HEK293 (cell line): ENCODE data around the gene PHF8.
A peak's percentile ranks its signal among the peaks of the same experiment; 100 is the strongest.

Experiments used
- BCL11A ChIP-seq: fragments of 450-650 bp; formaldehyde crosslinking; IDR thresholded peaks from 2 replicates; pipeline ENCODE4 v1.5.1; 2016; ENCODE audit warnings: low read depth, missing biosample characterization, missing genetic modification characterization
- GLI2 ChIP-seq: fragments of 450-650 bp; formaldehyde crosslinking; IDR thresholded peaks from 2 replicates; pipeline ENCODE4; 2017; ENCODE audit warnings: missing biosample characterization, missing genetic modification characterization, low read depth, borderline replicate concordance
- IKZF3 ChIP-seq: fragments of 450-650 bp; IDR thresholded peaks from 2 replicates; pipeline ENCODE4 v1.5.0; 2018; ENCODE audit warnings: missing biosample characterization, mild to moderate bottlenecking, missing genetic modification characterization, moderate library complexity
- KLF8 ChIP-seq: fragments of 450-650 bp; formaldehyde crosslinking; IDR thresholded peaks from 2 replicates; pipeline ENCODE4 v1.5.1; 2016; ENCODE audit warnings: missing biosample characterization, missing genetic modification characterization
- SP2 ChIP-seq: fragments of 450-650 bp; formaldehyde crosslinking; IDR thresholded peaks from 2 replicates; pipeline ENCODE4 v1.5.1; 2016; ENCODE audit warnings: missing biosample characterization, missing genetic modification characterization
- SP7 ChIP-seq: fragments of 450-650 bp; formaldehyde crosslinking; IDR thresholded peaks from 2 replicates; pipeline ENCODE4 v1.5.1; 2016; ENCODE audit warnings: missing biosample characterization, missing genetic modification characterization
- TCF7L2 ChIP-seq: IDR thresholded peaks from 2 replicates; pipeline ENCODE4 v1.6.1; 2011; ENCODE audit warnings: low read depth, mild to moderate bottlenecking, inconsistent platforms, low read length, moderate library complexity, borderline replicate concordance
- YY1 ChIP-seq: fragments of 450-650 bp; formaldehyde crosslinking; IDR thresholded peaks from 2 replicates; pipeline ENCODE4 v1.5.1; 2018; ENCODE audit warnings: missing biosample characterization, missing genetic modification characterization
- ZIC2 ChIP-seq: fragments of 450-650 bp; formaldehyde crosslinking; IDR thresholded peaks from 2 replicates; pipeline ENCODE4 v1.5.1; 2016; ENCODE audit warnings: missing biosample characterization, missing genetic modification characterization
- ZNF10 ChIP-seq: fragments of 450-650 bp; formaldehyde crosslinking; IDR thresholded peaks from 2 replicates; pipeline ENCODE4 v1.5.1; 2017; ENCODE audit warnings: missing biosample characterization, missing genetic modification characterization
- ZNF16 ChIP-seq: fragments of 450-650 bp; formaldehyde crosslinking; IDR thresholded peaks from 2 replicates; pipeline ENCODE4 v1.5.1; 2016; ENCODE audit warnings: low read depth, missing biosample characterization, missing genetic modification characterization
- ZNF211 ChIP-seq: fragments of 450-650 bp; formaldehyde crosslinking; IDR thresholded peaks from 2 replicates; pipeline ENCODE4 v1.5.1; 2016; ENCODE audit warnings: low read depth, missing biosample characterization, missing genetic modification characterization
- ZNF473 ChIP-seq: fragments of 450-650 bp; formaldehyde crosslinking; IDR thresholded peaks from 2 replicates; pipeline ENCODE4 v1.5.1; 2017; ENCODE audit warnings: missing biosample characterization, missing genetic modification characterization
- ZNF610 ChIP-seq: fragments of 450-650 bp; formaldehyde crosslinking; IDR thresholded peaks from 2 replicates; pipeline ENCODE4 v1.5.1; 2016; ENCODE audit warnings: missing biosample characterization, missing genetic modification characterization, borderline replicate concordance
- ZNF777 ChIP-seq: fragments of 450-650 bp; formaldehyde crosslinking; IDR thresholded peaks from 2 replicates; pipeline ENCODE4 v1.5.1; 2017; ENCODE audit warnings: missing biosample characterization, missing genetic modification characterization, borderline replicate concordance
- ZXDB ChIP-seq: fragments of 450-650 bp; formaldehyde crosslinking; IDR thresholded peaks from 2 replicates; pipeline ENCODE4 v1.5.1; 2016; ENCODE audit warnings: missing biosample characterization, missing genetic modification characterization
- TF ChIP-seq, protein P1 (sequence below): fragments of 450-650 bp; IDR thresholded peaks from 2 replicates; pipeline ENCODE4 v1.5.1; 2018; ENCODE audit warnings: missing biosample characterization, missing genetic modification characterization
- TF ChIP-seq, protein P2 (sequence below): fragments of 450-650 bp; formaldehyde crosslinking; IDR thresholded peaks from 2 replicates; pipeline ENCODE4 v1.5.1; 2016; ENCODE audit warnings: missing biosample characterization, missing genetic modification characterization, borderline replicate concordance
- TF ChIP-seq, protein P3 (sequence below): fragments of 450-650 bp; formaldehyde crosslinking; IDR thresholded peaks from 2 replicates; pipeline ENCODE4 v1.5.1; 2016; ENCODE audit warnings: missing biosample characterization, missing genetic modification characterization
- TF ChIP-seq, protein P4 (sequence below): fragments of 450-650 bp; IDR thresholded peaks from 2 replicates; pipeline ENCODE4 v1.5.1; 2018; ENCODE audit warnings: missing biosample characterization, mild to moderate bottlenecking, missing genetic modification characterization
- TF ChIP-seq, protein P5 (sequence below): IDR thresholded peaks from 2 replicates; pipeline ENCODE4 v1.6.1; 2011; ENCODE audit warnings: mild to moderate bottlenecking, low read depth, low read length, borderline replicate concordance
- TF ChIP-seq, protein P6 (sequence below): fragments of 450-650 bp; formaldehyde crosslinking; IDR thresholded peaks from 2 replicates; pipeline ENCODE4 v1.5.1; 2016; ENCODE audit warnings: missing biosample characterization, missing genetic modification characterization
- TF ChIP-seq, protein P7 (sequence below): fragments of 450-650 bp; formaldehyde crosslinking; IDR thresholded peaks from 2 replicates; pipeline ENCODE4 v1.5.1; 2016; ENCODE audit warnings: missing biosample characterization, missing genetic modification characterization

Gene PHF8

DNA sequence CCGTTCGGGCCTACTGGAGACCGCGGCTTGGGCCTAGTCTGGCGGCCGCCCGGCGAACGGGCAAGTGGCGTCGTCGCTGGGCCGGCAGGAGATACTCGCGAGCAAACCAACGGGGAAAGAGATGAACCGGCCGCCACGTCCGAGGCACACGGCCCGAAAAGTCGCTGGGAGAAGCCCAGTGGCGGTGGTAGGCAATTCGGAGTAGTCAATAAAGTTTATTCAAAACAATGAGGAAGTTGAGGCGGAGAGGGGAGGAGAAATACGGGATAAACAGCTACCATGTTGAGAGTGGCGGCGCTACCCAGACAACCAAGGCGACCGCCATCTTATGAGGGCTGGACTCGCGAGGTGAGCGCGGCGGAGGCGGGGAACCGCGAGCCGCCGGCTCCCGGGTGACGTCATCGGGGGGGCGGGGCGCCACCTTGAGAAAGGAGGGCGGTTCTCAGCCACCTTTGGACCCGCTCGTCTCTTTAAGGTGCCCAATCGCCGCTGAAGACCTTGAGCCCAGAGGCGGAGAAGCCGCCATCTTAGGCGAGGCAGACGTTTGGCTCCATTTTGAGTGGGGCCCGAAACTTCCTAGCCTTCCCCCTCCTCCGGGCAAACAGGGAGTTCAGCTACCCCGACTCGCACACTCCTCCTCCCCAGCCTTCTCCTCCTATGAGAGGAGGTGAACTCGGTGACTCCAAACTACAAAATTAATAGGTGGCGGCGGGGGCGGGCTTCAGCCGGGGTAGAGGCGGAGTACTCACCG is at the start of gene PHF8 (continued):
- TF ChIP-seq, protein P1, sequence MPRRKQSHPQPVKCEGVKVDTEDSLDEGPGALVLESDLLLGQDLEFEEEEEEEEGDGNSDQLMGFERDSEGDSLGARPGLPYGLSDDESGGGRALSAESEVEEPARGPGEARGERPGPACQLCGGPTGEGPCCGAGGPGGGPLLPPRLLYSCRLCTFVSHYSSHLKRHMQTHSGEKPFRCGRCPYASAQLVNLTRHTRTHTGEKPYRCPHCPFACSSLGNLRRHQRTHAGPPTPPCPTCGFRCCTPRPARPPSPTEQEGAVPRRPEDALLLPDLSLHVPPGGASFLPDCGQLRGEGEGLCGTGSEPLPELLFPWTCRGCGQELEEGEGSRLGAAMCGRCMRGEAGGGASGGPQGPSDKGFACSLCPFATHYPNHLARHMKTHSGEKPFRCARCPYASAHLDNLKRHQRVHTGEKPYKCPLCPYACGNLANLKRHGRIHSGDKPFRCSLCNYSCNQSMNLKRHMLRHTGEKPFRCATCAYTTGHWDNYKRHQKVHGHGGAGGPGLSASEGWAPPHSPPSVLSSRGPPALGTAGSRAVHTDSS (tag by site-specific recombination), result 0 out of 2 replicates have a peak, but pooled peaks have one; percentile 13
- TF ChIP-seq, protein P2, sequence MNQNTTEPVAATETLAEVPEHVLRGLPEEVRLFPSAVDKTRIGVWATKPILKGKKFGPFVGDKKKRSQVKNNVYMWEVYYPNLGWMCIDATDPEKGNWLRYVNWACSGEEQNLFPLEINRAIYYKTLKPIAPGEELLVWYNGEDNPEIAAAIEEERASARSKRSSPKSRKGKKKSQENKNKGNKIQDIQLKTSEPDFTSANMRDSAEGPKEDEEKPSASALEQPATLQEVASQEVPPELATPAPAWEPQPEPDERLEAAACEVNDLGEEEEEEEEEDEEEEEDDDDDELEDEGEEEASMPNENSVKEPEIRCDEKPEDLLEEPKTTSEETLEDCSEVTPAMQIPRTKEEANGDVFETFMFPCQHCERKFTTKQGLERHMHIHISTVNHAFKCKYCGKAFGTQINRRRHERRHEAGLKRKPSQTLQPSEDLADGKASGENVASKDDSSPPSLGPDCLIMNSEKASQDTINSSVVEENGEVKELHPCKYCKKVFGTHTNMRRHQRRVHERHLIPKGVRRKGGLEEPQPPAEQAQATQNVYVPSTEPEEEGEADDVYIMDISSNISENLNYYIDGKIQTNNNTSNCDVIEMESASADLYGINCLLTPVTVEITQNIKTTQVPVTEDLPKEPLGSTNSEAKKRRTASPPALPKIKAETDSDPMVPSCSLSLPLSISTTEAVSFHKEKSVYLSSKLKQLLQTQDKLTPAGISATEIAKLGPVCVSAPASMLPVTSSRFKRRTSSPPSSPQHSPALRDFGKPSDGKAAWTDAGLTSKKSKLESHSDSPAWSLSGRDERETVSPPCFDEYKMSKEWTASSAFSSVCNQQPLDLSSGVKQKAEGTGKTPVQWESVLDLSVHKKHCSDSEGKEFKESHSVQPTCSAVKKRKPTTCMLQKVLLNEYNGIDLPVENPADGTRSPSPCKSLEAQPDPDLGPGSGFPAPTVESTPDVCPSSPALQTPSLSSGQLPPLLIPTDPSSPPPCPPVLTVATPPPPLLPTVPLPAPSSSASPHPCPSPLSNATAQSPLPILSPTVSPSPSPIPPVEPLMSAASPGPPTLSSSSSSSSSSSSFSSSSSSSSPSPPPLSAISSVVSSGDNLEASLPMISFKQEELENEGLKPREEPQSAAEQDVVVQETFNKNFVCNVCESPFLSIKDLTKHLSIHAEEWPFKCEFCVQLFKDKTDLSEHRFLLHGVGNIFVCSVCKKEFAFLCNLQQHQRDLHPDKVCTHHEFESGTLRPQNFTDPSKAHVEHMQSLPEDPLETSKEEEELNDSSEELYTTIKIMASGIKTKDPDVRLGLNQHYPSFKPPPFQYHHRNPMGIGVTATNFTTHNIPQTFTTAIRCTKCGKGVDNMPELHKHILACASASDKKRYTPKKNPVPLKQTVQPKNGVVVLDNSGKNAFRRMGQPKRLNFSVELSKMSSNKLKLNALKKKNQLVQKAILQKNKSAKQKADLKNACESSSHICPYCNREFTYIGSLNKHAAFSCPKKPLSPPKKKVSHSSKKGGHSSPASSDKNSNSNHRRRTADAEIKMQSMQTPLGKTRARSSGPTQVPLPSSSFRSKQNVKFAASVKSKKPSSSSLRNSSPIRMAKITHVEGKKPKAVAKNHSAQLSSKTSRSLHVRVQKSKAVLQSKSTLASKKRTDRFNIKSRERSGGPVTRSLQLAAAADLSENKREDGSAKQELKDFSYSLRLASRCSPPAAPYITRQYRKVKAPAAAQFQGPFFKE (tag by site-specific recombination), result no peak
- TF ChIP-seq IKZF3 (no peak; the same call in none of the 2 replicates), SP7 (peak; percentile 88), KLF8 (tag by site-specific recombination) (peak; percentile 85), ZNF777 (tag by site-specific recombination) (no peak), ZXDB (tag by site-specific recombination) (peak; percentile 92), ZIC2 (peak; percentile 75), ZNF16 (tag by site-specific recombination) (no peak), YY1 (peak; percentile 98), BCL11A (no peak; the same call in 1 of the 2 replicates), ZNF10 (tag by site-specific recombination) (0 out of 2 replicates have a peak, but pooled peaks have one; percentile 53), TCF7L2 (no peak), GLI2 (no peak), ZNF473 (tag by site-specific recombination) (no peak), ZNF211 (tag by site-specific recombination) (no peak), ZNF610 (peak; percentile 86; the same call in 1 of the 2 replicates), SP2 (tag by site-specific recombination) (peak; percentile 86)
- TF ChIP-seq, protein P3, sequence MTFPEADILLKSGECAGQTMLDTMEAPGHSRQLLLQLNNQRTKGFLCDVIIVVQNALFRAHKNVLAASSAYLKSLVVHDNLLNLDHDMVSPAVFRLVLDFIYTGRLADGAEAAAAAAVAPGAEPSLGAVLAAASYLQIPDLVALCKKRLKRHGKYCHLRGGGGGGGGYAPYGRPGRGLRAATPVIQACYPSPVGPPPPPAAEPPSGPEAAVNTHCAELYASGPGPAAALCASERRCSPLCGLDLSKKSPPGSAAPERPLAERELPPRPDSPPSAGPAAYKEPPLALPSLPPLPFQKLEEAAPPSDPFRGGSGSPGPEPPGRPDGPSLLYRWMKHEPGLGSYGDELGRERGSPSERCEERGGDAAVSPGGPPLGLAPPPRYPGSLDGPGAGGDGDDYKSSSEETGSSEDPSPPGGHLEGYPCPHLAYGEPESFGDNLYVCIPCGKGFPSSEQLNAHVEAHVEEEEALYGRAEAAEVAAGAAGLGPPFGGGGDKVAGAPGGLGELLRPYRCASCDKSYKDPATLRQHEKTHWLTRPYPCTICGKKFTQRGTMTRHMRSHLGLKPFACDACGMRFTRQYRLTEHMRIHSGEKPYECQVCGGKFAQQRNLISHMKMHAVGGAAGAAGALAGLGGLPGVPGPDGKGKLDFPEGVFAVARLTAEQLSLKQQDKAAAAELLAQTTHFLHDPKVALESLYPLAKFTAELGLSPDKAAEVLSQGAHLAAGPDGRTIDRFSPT (tag by site-specific recombination), result no peak
- TF ChIP-seq, protein P4, sequence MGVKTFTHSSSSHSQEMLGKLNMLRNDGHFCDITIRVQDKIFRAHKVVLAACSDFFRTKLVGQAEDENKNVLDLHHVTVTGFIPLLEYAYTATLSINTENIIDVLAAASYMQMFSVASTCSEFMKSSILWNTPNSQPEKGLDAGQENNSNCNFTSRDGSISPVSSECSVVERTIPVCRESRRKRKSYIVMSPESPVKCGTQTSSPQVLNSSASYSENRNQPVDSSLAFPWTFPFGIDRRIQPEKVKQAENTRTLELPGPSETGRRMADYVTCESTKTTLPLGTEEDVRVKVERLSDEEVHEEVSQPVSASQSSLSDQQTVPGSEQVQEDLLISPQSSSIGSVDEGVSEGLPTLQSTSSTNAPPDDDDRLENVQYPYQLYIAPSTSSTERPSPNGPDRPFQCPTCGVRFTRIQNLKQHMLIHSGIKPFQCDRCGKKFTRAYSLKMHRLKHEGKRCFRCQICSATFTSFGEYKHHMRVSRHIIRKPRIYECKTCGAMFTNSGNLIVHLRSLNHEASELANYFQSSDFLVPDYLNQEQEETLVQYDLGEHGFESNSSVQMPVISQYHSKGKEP (tag by site-specific recombination), result no peak
- TF ChIP-seq, protein P5, sequence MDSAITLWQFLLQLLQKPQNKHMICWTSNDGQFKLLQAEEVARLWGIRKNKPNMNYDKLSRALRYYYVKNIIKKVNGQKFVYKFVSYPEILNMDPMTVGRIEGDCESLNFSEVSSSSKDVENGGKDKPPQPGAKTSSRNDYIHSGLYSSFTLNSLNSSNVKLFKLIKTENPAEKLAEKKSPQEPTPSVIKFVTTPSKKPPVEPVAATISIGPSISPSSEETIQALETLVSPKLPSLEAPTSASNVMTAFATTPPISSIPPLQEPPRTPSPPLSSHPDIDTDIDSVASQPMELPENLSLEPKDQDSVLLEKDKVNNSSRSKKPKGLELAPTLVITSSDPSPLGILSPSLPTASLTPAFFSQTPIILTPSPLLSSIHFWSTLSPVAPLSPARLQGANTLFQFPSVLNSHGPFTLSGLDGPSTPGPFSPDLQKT, result no peak
- TF ChIP-seq, protein P6, sequence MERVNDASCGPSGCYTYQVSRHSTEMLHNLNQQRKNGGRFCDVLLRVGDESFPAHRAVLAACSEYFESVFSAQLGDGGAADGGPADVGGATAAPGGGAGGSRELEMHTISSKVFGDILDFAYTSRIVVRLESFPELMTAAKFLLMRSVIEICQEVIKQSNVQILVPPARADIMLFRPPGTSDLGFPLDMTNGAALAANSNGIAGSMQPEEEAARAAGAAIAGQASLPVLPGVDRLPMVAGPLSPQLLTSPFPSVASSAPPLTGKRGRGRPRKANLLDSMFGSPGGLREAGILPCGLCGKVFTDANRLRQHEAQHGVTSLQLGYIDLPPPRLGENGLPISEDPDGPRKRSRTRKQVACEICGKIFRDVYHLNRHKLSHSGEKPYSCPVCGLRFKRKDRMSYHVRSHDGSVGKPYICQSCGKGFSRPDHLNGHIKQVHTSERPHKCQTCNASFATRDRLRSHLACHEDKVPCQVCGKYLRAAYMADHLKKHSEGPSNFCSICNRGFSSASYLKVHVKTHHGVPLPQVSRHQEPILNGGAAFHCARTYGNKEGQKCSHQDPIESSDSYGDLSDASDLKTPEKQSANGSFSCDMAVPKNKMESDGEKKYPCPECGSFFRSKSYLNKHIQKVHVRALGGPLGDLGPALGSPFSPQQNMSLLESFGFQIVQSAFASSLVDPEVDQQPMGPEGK (tag by site-specific recombination), result peak; percentile 71
- TF ChIP-seq, protein P7, sequence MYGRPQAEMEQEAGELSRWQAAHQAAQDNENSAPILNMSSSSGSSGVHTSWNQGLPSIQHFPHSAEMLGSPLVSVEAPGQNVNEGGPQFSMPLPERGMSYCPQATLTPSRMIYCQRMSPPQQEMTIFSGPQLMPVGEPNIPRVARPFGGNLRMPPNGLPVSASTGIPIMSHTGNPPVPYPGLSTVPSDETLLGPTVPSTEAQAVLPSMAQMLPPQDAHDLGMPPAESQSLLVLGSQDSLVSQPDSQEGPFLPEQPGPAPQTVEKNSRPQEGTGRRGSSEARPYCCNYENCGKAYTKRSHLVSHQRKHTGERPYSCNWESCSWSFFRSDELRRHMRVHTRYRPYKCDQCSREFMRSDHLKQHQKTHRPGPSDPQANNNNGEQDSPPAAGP (tag by site-specific recombination), result peak; percentile 76
